B cell (primary cell): Measurements from ENCODE around the gene PTEN.

Experiments used
- CTCF ChIP-seq: fragments of 200-600 bp; IDR thresholded peaks from one replicate; pipeline ENCODE4 v1.8.0; 2022; ENCODE audit warnings: antibody characterized with exemption, mild to moderate bottlenecking
- EZH2 ChIP-seq: IDR thresholded peaks from 2 replicates; pipeline ENCODE4 v1.6.1; 2012; ENCODE audit warnings: borderline replicate concordance, low read depth, mild to moderate bottlenecking, moderate library complexity, low read length; ENCODE audit not compliant: insufficient read depth, poor library complexity, severe bottlenecking

GRCh38 chr10:87916515-87916914 lies 53.1 kb downstream of the PTEN start:
- TF ChIP-seq CTCF, result no peak
- TF ChIP-seq EZH2, result no peak
